Measurements from ENCODE around the gene TRIM67. TPM values are rescaled to one million over a fixed set of nuclear protein-coding genes. Genes with fewer than 3 reads are reported as not detected.

Gene TRIM67
- total and polyA plus RNA-seq, 12 donors, result 0.05 to 0.28 (median 0.11) TPM; not detected in 8

GRCh38 chr1:231188768-231189167 is 26.9 kb downstream of the TRIM67 start:
- Histone ChIP-seq H3K4me1 (peaks cover 0 to 12% (median 9%) of the 10 kb centered on the region in 9 donors), H3K36me3 (no peaks in the 10 kb centered on the region), H3K9me3 (peaks cover 0 to 11% (median 0%) of the 10 kb centered on the region in 11 donors), H3K27ac (no peak overlapping the region), H3K27me3 (peaks cover 0 to 61% (median 30%) of the 10 kb centered on the region in 7 donors), H3K4me3 (no peak overlapping the region)
- TF ChIP-seq CTCF (IDR thresholded peaks at IDR 0.05), result no peak
- no peak for ATAC-seq
- DNase-seq, result no peak
- intact Hi-C loops (cut with DNase I), result no loop called here
- WGBS, 2 donors, result 91 to 92% methylated on average over 7 of the region's 7 CpGs

GRCh38 chr1:231189683-231190270 is 27.9 kb downstream of the TRIM67 start:
- TF ChIP-seq CTCF (IDR thresholded peaks at IDR 0.05), result no peak
- no peak for ATAC-seq
- Histone ChIP-seq H3K9me3 (peaks cover 0 to 11% (median 0%) of the 10 kb centered on the region in 11 donors), H3K27me3 (peaks cover 0 to 53% (median 30%) of the 10 kb centered on the region in 7 donors), H3K4me3 (no peak overlapping the region), H3K36me3 (no peaks in the 10 kb centered on the region), H3K27ac (no peak overlapping the region), H3K4me1 (peaks cover 0 to 12% (median 9%) of the 10 kb centered on the region in 9 donors)
- WGBS, 2 donors, result 85 to 95% methylated on average over 5 of the region's 5 CpGs
- intact Hi-C loops (cut with DNase I), result loop anchor here in 1 of 10 donors (10.0 kb wide), 1 partner anchor 175 kb away; no protein-coding TSS in a partner anchor
- no peak for DNase-seq

- Histone ChIP-seq H3K27me3 (peaks cover 0 to 46% (median 28%) of the 10 kb centered on the region in 7 donors), H3K4me3 (no peak overlapping the region), H3K4me1 (peaks cover 0 to 12% (median 9%) of the 10 kb centered on the region in 9 donors), H3K9me3 (peaks cover 0 to 11% (median 0%) of the 10 kb centered on the region in 11 donors), H3K27ac (no peak overlapping the region), H3K36me3 (no peaks in the 10 kb centered on the region)
- DNase-seq (no peak), ATAC-seq (no peak)
- intact Hi-C loops (cut with DNase I), result loop anchor here in 1 of 10 donors (10.0 kb wide), 1 partner anchor 176 kb away; no protein-coding TSS in a partner anchor
- WGBS, 2 donors, result 95 to 98% methylated on average over 10 of the region's 10 CpGs
- TF ChIP-seq CTCF (IDR thresholded peaks at IDR 0.05), result no peak
These were observed 28.6 kb downstream of the TRIM67 start for GRCh38 chr1:231190456-231190855.

- no peak for TF ChIP-seq CTCF (IDR thresholded peaks at IDR 0.05)
- Histone ChIP-seq H3K27me3 (peaks cover 0 to 31% (median 12%) of the 10 kb centered on the region in 7 donors), H3K9me3 (peaks cover 0 to 11% (median 0%) of the 10 kb centered on the region in 11 donors), H3K4me1 (peaks cover 0 to 12% (median 9%) of the 10 kb centered on the region in 9 donors), H3K4me3 (no peak overlapping the region), H3K27ac (no peak overlapping the region), H3K36me3 (no peaks in the 10 kb centered on the region)
- intact Hi-C loops (cut with DNase I), result loop anchor here in 1 of 10 donors (10.0 kb wide), 1 partner anchor 178 kb away; no protein-coding TSS in a partner anchor
- 24 to 31% methylated on average over 12 of the region's 12 CpGs for whole genome bisulfite sequencing, 2 donors
- ATAC-seq, result peak; percentile 83 to 92 (median 90)
- DNase-seq, result peak; percentile 48 to 73
These were observed 30.8 kb downstream of the TRIM67 start for GRCh38 chr1:231192620-231193163.

Data from heart right ventricle (tissue), 16 donors.